ENCODE data around the gene C1QTNF12.
A peak's percentile ranks its signal among the peaks of the same experiment; 100 is the strongest.

Gene C1QTNF12

DNA sequence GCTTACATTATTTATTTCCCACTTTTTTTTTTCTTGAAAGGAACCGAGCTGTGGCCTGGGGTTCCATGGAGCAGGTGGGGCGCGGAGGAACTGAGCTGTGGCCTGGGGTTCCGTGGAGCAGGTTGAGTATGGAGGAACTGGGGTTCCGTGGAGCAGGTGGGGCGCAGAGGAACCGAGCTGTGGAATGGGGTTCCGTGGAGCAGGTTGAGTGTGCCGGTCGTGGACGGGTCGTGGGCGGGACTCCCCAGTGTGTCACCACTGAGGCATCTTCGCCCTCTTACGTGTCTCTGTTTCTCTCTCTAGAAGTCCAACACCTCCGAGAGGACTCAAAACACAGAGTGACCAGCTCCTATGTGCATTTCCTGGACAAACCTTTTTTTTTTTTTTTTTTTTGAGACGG lies 32.5 kb upstream of the C1QTNF12 start:
- no peak overlapping the region for H3K27ac ChIP-seq (ENCODE audit: low read depth, low read length, severe bottlenecking)
- H3K4me1 ChIP-seq (ENCODE audit: control insufficient read depth, insufficient read depth, low read length, poor library complexity, severe bottlenecking), result no peaks in the 10 kb centered on the region
- no peaks in the 10 kb centered on the region for H3K9me3 ChIP-seq (ENCODE audit: control insufficient read depth, low read length)
- H3K36me3 ChIP-seq (ENCODE audit: control insufficient read depth, insufficient read depth, low read length), result no peaks in the 10 kb centered on the region
- WGBS, 2 experiments (ENCODE audit: insufficient coverage in 2 of 2), result 93 to 94% methylated on average over 11 to 13 of the region's 17 CpGs
- H3K4me3 ChIP-seq (ENCODE audit: extremely low read depth, insufficient read depth, low read length, poor library complexity, severe bottlenecking), result no peak overlapping the region

DNA sequence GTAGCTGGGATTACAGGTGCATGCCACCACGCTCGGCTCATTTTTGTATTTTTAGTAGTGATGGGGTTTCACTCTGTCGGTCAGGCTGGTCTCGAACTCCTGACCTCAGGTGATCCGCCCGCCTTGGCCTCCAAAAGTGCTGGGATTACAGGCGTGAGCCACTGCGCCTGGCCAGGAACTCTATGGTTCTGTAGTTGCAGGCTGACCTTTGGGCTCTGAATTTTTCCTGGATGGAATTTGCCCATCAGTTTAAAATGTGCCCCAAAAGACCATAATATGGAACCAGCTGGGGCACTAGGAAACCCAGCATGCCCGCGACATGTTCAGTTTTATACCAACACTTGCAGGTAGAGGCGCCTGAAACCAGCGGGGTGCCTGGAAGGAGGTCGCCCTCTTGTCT lies 32.1 kb upstream of the C1QTNF12 start:
- WGBS, 2 experiments (ENCODE audit: insufficient coverage in 2 of 2), result 92 to 97% methylated on average over 10 of the region's 13 CpGs

DNA sequence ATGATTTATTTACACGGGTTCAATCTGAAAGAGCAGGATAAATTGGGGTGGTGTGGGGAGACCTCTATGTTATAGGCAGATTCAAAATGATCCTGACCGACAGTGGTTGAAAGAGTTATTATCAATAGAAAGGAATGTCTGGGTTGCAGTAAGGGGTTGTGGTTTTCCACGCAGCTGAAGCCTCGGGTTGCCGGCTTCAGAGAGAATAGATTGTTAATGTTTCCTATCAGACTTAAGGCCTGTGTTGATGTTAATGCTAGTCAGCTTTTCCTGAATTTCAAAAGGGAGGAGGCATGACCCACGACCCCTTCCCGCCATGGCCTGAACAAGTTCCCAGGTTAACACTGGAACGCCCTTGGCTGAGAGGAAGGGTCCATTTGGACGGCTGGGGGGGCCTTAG lies 29.3 kb upstream of the C1QTNF12 start:
- Histone ChIP-seq H3K9me3 (ENCODE audit: control insufficient read depth, low read length) (no peaks in the 10 kb centered on the region), H3K27ac (ENCODE audit: low read depth, low read length, severe bottlenecking) (no peak overlapping the region)
- 88 to 95% methylated on average over 5 to 9 of the region's 9 CpGs for WGBS, 2 experiments (ENCODE audit: insufficient coverage in 2 of 2)

More for the DNA sequence above, 32.1 kb upstream of the C1QTNF12 start:
- no peaks in the 10 kb centered on the region for H3K9me3 ChIP-seq (ENCODE audit: control insufficient read depth, low read length)
- no peak overlapping the region for H3K4me3 ChIP-seq (ENCODE audit: extremely low read depth, insufficient read depth, low read length, poor library complexity, severe bottlenecking)
- H3K27ac ChIP-seq (ENCODE audit: low read depth, low read length, severe bottlenecking), result no peak overlapping the region
- H3K36me3 ChIP-seq (ENCODE audit: control insufficient read depth, insufficient read depth, low read length), result no peaks in the 10 kb centered on the region
- H3K4me1 ChIP-seq (ENCODE audit: control insufficient read depth, insufficient read depth, low read length, poor library complexity, severe bottlenecking), result no peaks in the 10 kb centered on the region

DNA sequence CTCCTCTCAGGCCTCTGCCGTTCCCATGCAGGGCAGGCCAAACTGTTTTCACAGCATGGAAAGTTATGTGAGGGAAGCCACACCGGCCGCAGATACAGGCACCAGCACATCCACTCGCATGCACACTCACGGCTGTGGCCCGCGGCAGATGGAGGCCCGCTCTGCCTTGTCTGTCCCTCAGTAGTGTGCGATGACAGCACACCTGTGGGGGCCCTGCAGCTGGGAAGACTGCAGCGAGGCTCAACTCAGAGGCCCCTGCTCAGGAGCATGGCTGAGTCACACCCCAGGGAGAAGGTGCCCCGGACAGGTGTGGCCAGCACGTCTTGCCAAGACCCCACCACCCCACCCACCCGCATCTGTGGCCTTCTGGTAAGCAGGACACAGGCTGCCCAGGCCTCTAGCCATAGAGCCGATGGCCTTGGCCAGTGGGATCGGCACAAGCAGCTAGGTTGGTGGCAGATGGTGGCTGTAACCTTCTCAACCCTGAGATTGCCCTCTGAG lies 28.5 kb upstream of the C1QTNF12 start:
- H3K36me3 ChIP-seq (ENCODE audit: control insufficient read depth, insufficient read depth, low read length), result peaks cover 18% of the 10 kb centered on the region
- H3K9me3 ChIP-seq (ENCODE audit: control insufficient read depth, low read length), result no peaks in the 10 kb centered on the region
- H3K4me3 ChIP-seq (ENCODE audit: extremely low read depth, insufficient read depth, low read length, poor library complexity, severe bottlenecking), result no peak overlapping the region
- no peak overlapping the region for H3K27ac ChIP-seq (ENCODE audit: low read depth, low read length, severe bottlenecking)
- 91 to 97% methylated on average over 11 to 13 of the region's 15 CpGs for WGBS, 2 experiments (ENCODE audit: insufficient coverage in 2 of 2)
- H3K4me1 ChIP-seq (ENCODE audit: control insufficient read depth, insufficient read depth, low read length, poor library complexity, severe bottlenecking), result peaks cover 9% of the 10 kb centered on the region

More for the DNA sequence above, 29.3 kb upstream of the C1QTNF12 start:
- Histone ChIP-seq H3K4me1 (ENCODE audit: control insufficient read depth, insufficient read depth, low read length, poor library complexity, severe bottlenecking) (peaks cover 9% of the 10 kb centered on the region), H3K36me3 (ENCODE audit: control insufficient read depth, insufficient read depth, low read length) (peaks cover 11% of the 10 kb centered on the region), H3K4me3 (ENCODE audit: extremely low read depth, insufficient read depth, low read length, poor library complexity, severe bottlenecking) (no peak overlapping the region)

DNA sequence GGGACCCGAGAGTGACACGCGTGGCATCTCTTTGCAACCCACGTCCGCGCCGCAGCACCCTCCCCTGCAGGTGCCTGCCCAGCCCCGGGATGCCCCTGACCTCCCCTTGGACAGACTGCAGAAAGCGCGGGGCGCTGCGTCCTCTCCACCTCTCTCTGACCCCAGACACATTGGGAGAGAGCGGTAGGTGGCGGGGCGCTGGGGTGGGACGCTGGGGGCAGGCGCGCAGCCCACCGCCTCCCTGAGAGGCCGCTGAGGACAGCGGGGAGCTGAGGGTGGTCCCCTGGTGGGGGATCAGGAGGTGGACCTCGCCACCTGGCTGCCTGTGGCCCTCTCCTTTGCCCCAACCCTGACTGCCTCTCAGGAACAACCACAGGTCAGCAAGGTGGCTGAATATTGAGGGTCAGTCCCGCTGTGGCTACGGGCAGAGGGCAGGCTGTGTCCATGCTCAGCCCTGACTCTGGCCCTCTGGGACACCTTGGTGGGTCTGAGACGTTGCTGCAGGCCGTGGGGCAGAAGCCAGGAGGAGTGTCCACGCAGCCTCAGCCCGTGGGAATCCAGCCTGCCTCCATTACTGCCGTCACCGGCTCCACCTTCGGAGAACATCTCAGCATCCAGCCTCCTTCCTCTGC lies 27.9 kb upstream of the C1QTNF12 start:
- Histone ChIP-seq H3K36me3 (ENCODE audit: control insufficient read depth, insufficient read depth, low read length) (peaks cover 22% of the 10 kb centered on the region), H3K27ac (ENCODE audit: low read depth, low read length, severe bottlenecking) (no peak overlapping the region)
- 40 to 62% methylated on average over 20 to 24 of the region's 31 CpGs for WGBS, 2 experiments (ENCODE audit: insufficient coverage in 2 of 2)

DNA sequence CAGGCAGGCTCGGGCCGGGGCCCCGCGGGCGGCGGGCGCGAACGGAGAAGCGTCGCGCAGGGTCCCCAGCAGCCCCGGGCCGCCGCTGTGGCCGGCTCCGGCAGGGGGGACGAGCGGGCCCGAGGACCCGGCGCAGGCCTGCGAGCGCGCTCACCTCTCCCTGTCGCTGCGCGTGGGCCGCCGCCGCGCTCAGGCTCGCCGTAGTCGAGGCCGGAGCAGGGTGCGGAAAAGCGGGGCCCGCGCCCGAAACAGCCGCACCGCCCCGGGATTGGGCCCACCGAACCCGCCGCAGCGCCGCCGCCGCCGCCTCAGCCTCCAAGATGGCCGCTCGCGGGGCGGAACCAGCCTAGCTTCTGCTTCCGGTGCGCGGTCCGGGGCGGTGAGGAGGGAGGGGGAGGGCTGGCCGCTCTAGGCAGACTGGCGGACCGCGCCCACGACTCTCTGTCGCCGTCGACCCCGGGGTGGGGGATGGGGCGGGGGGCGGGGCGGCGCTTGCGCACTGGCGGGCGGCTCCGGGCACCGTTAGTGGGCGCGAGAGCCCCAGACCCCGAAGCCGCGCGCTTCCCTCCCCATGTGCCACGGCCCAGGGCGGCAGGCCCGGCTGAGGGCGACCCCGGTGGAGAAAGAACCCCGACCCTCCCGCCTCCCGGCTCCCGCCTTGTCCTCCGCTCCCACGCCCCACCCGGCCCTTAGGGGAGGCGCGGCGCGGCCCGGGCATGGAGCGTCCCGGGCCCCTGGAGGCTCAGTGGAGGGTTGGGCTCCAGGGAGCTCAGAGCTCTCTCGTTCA lies 27.2 kb upstream of the C1QTNF12 start, which contains the start of gene UBE2J2:
Gene UBE2J2 (minus strand): TSS at position 343 of the 787 bp plus-strand sequence. CDS start 5,862 bp downstream, outside the sequence.
- H3K27ac ChIP-seq (ENCODE audit: low read depth, low read length, severe bottlenecking), result peak within 1 kb of the TSS; percentile 45
- 0% methylated on average over 55 to 69 of the region's 105 CpGs for WGBS, 2 experiments (ENCODE audit: insufficient coverage in 2 of 2)

More for the DNA sequence above, 27.9 kb upstream of the C1QTNF12 start:
- Histone ChIP-seq H3K4me1 (ENCODE audit: control insufficient read depth, insufficient read depth, low read length, poor library complexity, severe bottlenecking) (peaks cover 9% of the 10 kb centered on the region), H3K9me3 (ENCODE audit: control insufficient read depth, low read length) (no peaks in the 10 kb centered on the region), H3K4me3 (ENCODE audit: extremely low read depth, insufficient read depth, low read length, poor library complexity, severe bottlenecking) (peak overlapping the region; percentile 87)

DNA sequence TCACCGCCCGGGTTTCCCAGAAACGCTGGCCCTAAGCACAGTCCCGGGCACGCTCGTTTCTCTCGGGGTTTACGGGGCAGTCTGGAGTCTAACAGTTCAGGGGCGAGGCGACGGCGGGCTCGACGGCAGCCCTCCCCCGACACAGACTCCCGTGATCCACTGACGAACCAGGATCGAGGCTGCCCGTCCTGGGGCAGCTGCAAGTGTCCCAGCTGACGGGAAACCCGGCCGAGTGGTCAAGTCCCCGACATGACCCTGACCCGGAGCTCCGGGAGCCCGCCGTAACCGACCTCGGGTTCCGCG lies 26.6 kb upstream of the C1QTNF12 start:
- peaks cover 9% of the 10 kb centered on the region for H3K4me1 ChIP-seq (ENCODE audit: control insufficient read depth, insufficient read depth, low read length, poor library complexity, severe bottlenecking)
- WGBS, 2 experiments (ENCODE audit: insufficient coverage in 2 of 2), result 0 to 1% methylated on average over 31 of the region's 31 CpGs
- peak overlapping the region; percentile 87 for H3K4me3 ChIP-seq (ENCODE audit: extremely low read depth, insufficient read depth, low read length, poor library complexity, severe bottlenecking)
- peaks cover 30% of the 10 kb centered on the region for H3K36me3 ChIP-seq (ENCODE audit: control insufficient read depth, insufficient read depth, low read length)
- peak overlapping the region; percentile 45 for H3K27ac ChIP-seq (ENCODE audit: low read depth, low read length, severe bottlenecking)
- no peaks in the 10 kb centered on the region for H3K9me3 ChIP-seq (ENCODE audit: control insufficient read depth, low read length)

More for the DNA sequence above, 27.2 kb upstream of the C1QTNF12 start, which contains the start of gene UBE2J2:
- peak within 1 kb of the TSS; percentile 87 for H3K4me3 ChIP-seq (ENCODE audit: extremely low read depth, insufficient read depth, low read length, poor library complexity, severe bottlenecking)
- H3K4me1 ChIP-seq (ENCODE audit: control insufficient read depth, insufficient read depth, low read length, poor library complexity, severe bottlenecking), result peaks cover 9% of the 10 kb centered on the region
- peaks cover 25% of the 10 kb centered on the region for H3K36me3 ChIP-seq (ENCODE audit: control insufficient read depth, insufficient read depth, low read length)
- no peaks in the 10 kb centered on the region for H3K9me3 ChIP-seq (ENCODE audit: control insufficient read depth, low read length)

DNA sequence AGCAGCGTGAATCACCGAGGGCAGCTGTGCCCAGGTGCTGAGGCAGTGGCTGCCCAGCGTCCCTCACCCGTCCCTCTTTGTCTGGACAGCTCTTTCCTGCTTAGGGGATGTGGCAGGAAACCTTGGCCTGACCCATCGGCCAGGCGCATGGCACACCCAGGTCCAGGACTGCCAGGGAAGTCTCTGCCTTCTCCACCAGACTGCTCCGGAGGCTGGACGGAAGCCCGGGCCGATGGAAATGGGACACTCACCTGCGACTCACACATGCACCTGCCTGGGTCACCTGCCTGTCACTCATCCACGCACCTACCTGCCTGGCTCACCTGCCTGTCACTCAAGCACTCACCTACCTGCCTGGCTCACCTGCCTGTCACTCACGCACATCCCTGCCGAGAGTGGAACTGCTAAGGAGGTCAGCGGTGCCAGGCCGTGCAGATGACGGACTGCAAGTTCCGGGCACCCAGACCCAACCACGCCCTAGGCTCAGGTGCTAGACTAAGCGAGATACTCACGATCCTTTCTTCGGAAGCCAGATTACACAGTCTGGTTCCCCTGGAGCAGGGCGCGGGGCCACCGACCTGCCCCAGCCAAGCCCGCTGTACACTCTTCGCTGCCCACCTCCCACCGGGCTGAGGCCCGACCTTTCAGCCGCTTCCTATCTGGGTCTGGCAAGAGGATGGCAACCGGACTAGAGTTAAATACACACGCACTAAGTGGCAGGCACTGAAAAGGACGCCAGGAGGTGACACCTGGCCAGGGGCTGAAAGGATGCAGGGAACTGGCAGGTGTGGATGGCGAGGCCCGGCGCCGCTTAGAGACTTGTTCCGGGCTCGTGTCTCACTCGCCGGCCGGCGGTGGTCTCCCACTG lies 26.1 kb upstream of the C1QTNF12 start:
- Histone ChIP-seq H3K27ac (ENCODE audit: low read depth, low read length, severe bottlenecking) (peak overlapping the region; percentile 45), H3K4me1 (ENCODE audit: control insufficient read depth, insufficient read depth, low read length, poor library complexity, severe bottlenecking) (peaks cover 9% of the 10 kb centered on the region), H3K36me3 (ENCODE audit: control insufficient read depth, insufficient read depth, low read length) (peaks cover 36% of the 10 kb centered on the region), H3K4me3 (ENCODE audit: extremely low read depth, insufficient read depth, low read length, poor library complexity, severe bottlenecking) (peak overlapping the region; percentile 87), H3K9me3 (ENCODE audit: control insufficient read depth, low read length) (no peaks in the 10 kb centered on the region)
- 53 to 58% methylated on average over 42 to 43 of the region's 43 CpGs for WGBS, 2 experiments (ENCODE audit: insufficient coverage in 2 of 2)

DNA sequence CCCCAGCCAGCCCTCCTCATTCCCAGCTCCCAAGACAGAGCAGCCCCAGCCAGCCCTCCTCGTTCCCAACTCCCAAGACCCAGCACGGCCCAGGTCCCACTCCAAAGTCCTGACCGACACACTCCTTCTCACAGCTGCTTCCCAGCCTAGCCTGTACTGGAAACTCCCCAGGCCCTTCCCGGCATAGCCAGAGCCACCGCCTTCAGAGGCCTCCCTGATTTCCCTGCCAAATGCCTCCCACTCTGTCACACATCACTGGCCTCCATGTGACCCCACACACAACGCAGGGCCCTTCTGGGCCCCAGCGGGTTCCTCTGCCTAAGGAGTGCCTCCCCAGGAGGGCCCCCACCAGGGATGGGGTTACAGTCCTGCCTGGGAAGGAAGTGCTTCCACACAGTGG lies 24.3 kb upstream of the C1QTNF12 start:
- Histone ChIP-seq H3K9me3 (ENCODE audit: control insufficient read depth, low read length) (no peaks in the 10 kb centered on the region), H3K4me3 (ENCODE audit: extremely low read depth, insufficient read depth, low read length, poor library complexity, severe bottlenecking) (no peak overlapping the region), H3K4me1 (ENCODE audit: control insufficient read depth, insufficient read depth, low read length, poor library complexity, severe bottlenecking) (peaks cover 9% of the 10 kb centered on the region), H3K36me3 (ENCODE audit: control insufficient read depth, insufficient read depth, low read length) (peaks cover 50% of the 10 kb centered on the region), H3K27ac (ENCODE audit: low read depth, low read length, severe bottlenecking) (no peak overlapping the region)
- WGBS, 2 experiments (ENCODE audit: insufficient coverage in 2 of 2), result 95 to 100% methylated on average over 5 to 6 of the region's 7 CpGs

DNA sequence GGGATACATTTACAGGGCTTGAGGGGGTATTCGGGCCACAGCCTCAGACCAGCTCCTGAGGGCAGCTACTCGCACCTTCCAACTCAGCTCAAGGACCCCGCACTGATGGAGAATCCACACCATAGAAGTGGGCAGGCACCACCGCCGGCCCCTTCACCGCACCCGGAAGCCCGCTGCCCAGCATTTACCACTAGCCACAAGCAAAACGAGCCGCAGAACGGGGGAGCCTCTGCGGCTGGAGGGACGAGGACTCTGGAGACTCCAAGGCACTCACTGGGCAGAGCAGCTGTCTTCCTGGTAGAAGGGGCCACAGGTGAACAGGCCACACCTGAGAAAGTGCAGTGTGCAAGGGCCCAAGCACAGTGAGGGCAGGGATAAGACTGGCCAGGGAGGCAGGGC lies 21.8 kb upstream of the C1QTNF12 start:
- peaks cover 69% of the 10 kb centered on the region for H3K36me3 ChIP-seq (ENCODE audit: control insufficient read depth, insufficient read depth, low read length)
- H3K27ac ChIP-seq (ENCODE audit: low read depth, low read length, severe bottlenecking), result no peak overlapping the region
- 97 to 100% methylated on average over 10 to 13 of the region's 13 CpGs for WGBS, 2 experiments (ENCODE audit: insufficient coverage in 2 of 2)
- H3K9me3 ChIP-seq (ENCODE audit: control insufficient read depth, low read length), result no peaks in the 10 kb centered on the region
- H3K4me1 ChIP-seq (ENCODE audit: control insufficient read depth, insufficient read depth, low read length, poor library complexity, severe bottlenecking), result peaks cover 16% of the 10 kb centered on the region
- no peak overlapping the region for H3K4me3 ChIP-seq (ENCODE audit: extremely low read depth, insufficient read depth, low read length, poor library complexity, severe bottlenecking)

Data from mesodermal cell (in vitro differentiated cells).